ENCODE data around the gene WNK1.

WNK1 gene

GRCh38 chr12:867905-868304 is 115.5 kb downstream of the WNK1 start:
- Histone ChIP-seq H3K79me2 (ENCODE audit: low read length) (no peaks in the 10 kb centered on the region), H3K4me1 (ENCODE audit: low read length) (peaks cover 21% of the 10 kb centered on the region), H3K36me3 (replicated peaks; ENCODE audit: low read depth, low read length) (peaks cover 36% of the 10 kb centered on the region), H4K20me1 (ENCODE audit: insufficient read depth, low read length) (0 out of 2 replicates have a peak, but pooled peaks cover 8% of the 10 kb centered on the region), H3K27me3 (ENCODE audit: low read depth, low read length) (no peaks in the 10 kb centered on the region), H2AFZ (ENCODE audit: low read depth, low read length) (no peak overlapping the region), H3K9me3 (ENCODE audit: insufficient read depth, low read length) (no peaks in the 10 kb centered on the region), H3K4me2 (ENCODE audit: low read length) (no peak overlapping the region), H3K9ac (ENCODE audit: low read length) (no peak overlapping the region), H3K4me3 (ENCODE audit: low read length) (no peak overlapping the region), H3K27ac (ENCODE audit: low read length) (peak overlapping the region; percentile 40)
- no peak for TF ChIP-seq EZH2phosphoT487 (IDR thresholded peaks at IDR 0.05; ENCODE audit: low read depth)

DNA sequence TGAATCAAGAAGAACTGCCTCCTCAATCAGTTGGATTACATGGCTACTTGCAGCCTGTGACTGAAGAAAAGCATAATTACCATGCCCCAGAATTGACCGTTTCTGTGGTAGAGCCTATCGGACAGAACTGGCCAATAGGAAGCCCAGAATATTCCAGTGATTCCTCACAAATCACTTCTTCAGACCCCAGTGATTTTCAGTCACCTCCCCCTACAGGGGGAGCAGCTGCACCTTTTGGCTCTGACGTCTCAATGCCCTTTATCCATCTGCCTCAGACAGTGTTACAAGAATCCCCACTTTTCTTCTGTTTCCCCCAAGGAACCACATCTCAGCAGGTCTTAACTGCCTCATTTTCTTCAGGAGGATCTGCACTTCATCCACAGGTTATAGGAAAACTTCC is 116.3 kb downstream of the WNK1 start:
- Histone ChIP-seq H3K9me3 (ENCODE audit: insufficient read depth, low read length) (no peaks in the 10 kb centered on the region), H3K9ac (ENCODE audit: low read length) (no peak overlapping the region), H4K20me1 (ENCODE audit: insufficient read depth, low read length) (0 out of 2 replicates have a peak, but pooled peaks cover 8% of the 10 kb centered on the region), H3K4me2 (ENCODE audit: low read length) (no peak overlapping the region), H3K27ac (ENCODE audit: low read length) (peak overlapping the region; percentile 40; the same call in 1 of the 2 replicates), H2AFZ (ENCODE audit: low read depth, low read length) (no peak overlapping the region), H3K79me2 (ENCODE audit: low read length) (no peaks in the 10 kb centered on the region), H3K4me3 (ENCODE audit: low read length) (no peak overlapping the region), H3K36me3 (replicated peaks; ENCODE audit: low read depth, low read length) (peaks cover 33% of the 10 kb centered on the region), H3K27me3 (ENCODE audit: low read depth, low read length) (no peaks in the 10 kb centered on the region), H3K4me1 (ENCODE audit: low read length) (peaks cover 21% of the 10 kb centered on the region)
- no peak for TF ChIP-seq EZH2phosphoT487 (IDR thresholded peaks at IDR 0.05; ENCODE audit: low read depth)
- TF ChIP-seq, protein P1, sequence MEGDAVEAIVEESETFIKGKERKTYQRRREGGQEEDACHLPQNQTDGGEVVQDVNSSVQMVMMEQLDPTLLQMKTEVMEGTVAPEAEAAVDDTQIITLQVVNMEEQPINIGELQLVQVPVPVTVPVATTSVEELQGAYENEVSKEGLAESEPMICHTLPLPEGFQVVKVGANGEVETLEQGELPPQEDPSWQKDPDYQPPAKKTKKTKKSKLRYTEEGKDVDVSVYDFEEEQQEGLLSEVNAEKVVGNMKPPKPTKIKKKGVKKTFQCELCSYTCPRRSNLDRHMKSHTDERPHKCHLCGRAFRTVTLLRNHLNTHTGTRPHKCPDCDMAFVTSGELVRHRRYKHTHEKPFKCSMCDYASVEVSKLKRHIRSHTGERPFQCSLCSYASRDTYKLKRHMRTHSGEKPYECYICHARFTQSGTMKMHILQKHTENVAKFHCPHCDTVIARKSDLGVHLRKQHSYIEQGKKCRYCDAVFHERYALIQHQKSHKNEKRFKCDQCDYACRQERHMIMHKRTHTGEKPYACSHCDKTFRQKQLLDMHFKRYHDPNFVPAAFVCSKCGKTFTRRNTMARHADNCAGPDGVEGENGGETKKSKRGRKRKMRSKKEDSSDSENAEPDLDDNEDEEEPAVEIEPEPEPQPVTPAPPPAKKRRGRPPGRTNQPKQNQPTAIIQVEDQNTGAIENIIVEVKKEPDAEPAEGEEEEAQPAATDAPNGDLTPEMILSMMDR (IDR thresholded peaks at IDR 0.05; ENCODE audit: low read depth, low read length) = peak; percentile 40; the same call in 1 of the 2 replicates

GRCh38 chr12:870378-870777 is 118.0 kb downstream of the WNK1 start:
- Histone ChIP-seq H3K4me1 (ENCODE audit: low read length) (peaks cover 21% of the 10 kb centered on the region), H3K27me3 (ENCODE audit: low read depth, low read length) (no peaks in the 10 kb centered on the region), H3K36me3 (replicated peaks; ENCODE audit: low read depth, low read length) (peaks cover 45% of the 10 kb centered on the region), H3K9ac (ENCODE audit: low read length) (no peak overlapping the region), H3K79me2 (ENCODE audit: low read length) (no peaks in the 10 kb centered on the region), H3K4me3 (ENCODE audit: low read length) (no peak overlapping the region), H2AFZ (ENCODE audit: low read depth, low read length) (no peak overlapping the region), H3K27ac (ENCODE audit: low read length) (no peak overlapping the region), H3K9me3 (ENCODE audit: insufficient read depth, low read length) (no peaks in the 10 kb centered on the region), H3K4me2 (ENCODE audit: low read length) (no peak overlapping the region), H4K20me1 (ENCODE audit: insufficient read depth, low read length) (0 out of 2 replicates have a peak, but pooled peaks cover 8% of the 10 kb centered on the region)
- TF ChIP-seq, protein P1 (IDR thresholded peaks at IDR 0.05; ENCODE audit: low read depth, low read length) = no peak
- no peak for TF ChIP-seq EZH2phosphoT487 (IDR thresholded peaks at IDR 0.05; ENCODE audit: low read depth)

GRCh38 chr12:873954-874353 is 121.6 kb downstream of the WNK1 start:
- Histone ChIP-seq H3K9me3 (ENCODE audit: insufficient read depth, low read length) (no peaks in the 10 kb centered on the region), H3K4me1 (ENCODE audit: low read length) (peaks cover 8% of the 10 kb centered on the region), H3K4me3 (ENCODE audit: low read length) (no peak overlapping the region), H3K27me3 (ENCODE audit: low read depth, low read length) (no peaks in the 10 kb centered on the region), H3K9ac (ENCODE audit: low read length) (no peak overlapping the region), H3K36me3 (replicated peaks; ENCODE audit: low read depth, low read length) (peaks cover 44% of the 10 kb centered on the region), H2AFZ (ENCODE audit: low read depth, low read length) (no peak overlapping the region), H3K4me2 (ENCODE audit: low read length) (no peak overlapping the region), H4K20me1 (ENCODE audit: insufficient read depth, low read length) (no peaks in the 10 kb centered on the region), H3K79me2 (ENCODE audit: low read length) (no peaks in the 10 kb centered on the region), H3K27ac (ENCODE audit: low read length) (no peak overlapping the region)
- no peak for TF ChIP-seq EZH2phosphoT487 (IDR thresholded peaks at IDR 0.05; ENCODE audit: low read depth)
- TF ChIP-seq, protein P1 (IDR thresholded peaks at IDR 0.05; ENCODE audit: low read depth, low read length) = no peak
